Activated CD8-positive, alpha-beta memory T cell treated with anti-CD3 and anti-CD28 coated beads for 1 hour (primary cell): ENCODE results near the gene PMEL.
A peak's percentile ranks its signal among the peaks of the same experiment; 100 is the strongest.

Experiments used
- DNase-seq, 2 donors: peaks; one replicate each; pipeline ENCODE4 v3.0.0-alpha.2; 2020; ENCODE audit warnings: low read depth in 1 of 2; ENCODE audit errors: extremely low read depth in 1 of 2

PMEL gene

DNA sequence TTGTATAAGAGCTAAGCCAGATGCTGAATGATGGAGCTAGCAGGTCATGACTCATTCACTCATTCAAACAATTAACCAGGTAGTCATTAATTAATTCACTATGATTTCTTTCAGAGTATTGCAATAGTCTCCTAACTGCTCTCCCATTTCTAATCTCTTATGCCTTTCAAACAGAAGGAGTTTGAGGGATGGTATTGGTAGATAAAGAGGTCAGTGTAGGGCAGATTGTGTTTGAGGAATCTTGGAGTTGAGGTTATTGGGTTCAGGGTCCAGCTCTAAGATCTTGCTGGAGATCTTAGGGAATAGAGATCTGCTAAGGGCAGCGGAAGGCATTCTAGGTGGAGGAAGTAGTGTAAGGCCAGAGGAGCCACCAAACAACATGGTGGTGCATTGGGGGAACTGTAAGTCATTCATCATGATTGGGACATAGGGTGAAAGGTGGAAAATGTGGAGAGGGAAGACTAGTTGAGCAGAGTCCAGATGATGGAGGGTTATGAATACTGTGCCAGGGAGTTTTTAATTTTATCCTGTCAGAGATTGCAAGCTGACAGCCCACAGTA is 23.2 kb downstream of the PMEL start:
- no peak for DNase-seq

DNA sequence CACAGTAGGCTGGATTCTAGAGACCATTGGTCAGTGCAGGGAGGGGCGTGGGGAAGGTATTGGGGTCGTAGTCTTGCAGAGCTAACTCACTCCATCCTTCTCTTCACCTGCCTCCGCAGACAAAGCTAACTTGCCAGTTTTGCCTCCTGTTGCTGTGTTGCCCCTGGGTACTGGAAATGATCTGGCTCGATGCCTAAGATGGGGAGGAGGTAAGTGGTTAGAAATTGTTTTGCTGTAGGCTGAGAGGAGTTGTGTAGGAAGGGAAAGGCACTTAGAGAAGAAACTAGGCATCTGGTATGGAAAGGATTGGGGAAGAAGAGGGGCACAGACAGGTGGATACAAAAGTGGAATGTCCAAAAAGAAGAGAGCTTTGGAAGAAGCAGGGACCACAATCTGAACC is 23.8 kb downstream of the PMEL start:
- no peak for DNase-seq

DNA sequence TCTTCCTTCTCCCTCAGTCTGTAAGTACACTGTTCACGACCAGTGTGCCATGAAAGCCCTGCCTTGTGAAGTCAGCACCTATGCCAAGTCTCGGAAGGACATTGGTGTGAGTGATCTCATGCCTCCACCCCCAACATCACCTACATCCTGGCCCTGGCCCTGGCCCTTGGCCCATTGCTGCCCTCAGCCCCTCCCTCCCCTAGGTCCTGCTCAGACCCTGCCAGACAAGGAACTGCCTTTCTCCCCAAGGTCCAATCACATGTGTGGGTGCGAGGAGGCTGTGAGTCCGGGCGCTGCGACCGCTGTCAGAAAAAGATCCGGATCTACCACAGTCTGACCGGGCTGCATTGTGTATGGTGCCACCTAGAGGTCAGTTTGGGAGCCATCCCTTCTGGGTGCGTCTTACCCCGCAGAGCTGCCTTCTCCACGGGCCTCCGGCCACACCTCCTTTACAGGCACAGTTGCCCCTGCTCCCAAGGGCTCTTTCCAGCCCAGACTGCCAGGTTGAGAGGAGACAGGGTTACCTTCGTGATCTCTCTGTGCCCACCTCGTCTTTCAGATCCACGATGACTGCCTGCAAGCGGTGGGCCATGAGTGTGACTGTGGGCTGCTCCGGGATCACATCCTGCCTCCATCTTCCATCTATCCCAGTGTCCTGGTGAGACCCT is 25.6 kb downstream of the PMEL start:
- DNase-seq: peak; percentile 65 to 67

DNA sequence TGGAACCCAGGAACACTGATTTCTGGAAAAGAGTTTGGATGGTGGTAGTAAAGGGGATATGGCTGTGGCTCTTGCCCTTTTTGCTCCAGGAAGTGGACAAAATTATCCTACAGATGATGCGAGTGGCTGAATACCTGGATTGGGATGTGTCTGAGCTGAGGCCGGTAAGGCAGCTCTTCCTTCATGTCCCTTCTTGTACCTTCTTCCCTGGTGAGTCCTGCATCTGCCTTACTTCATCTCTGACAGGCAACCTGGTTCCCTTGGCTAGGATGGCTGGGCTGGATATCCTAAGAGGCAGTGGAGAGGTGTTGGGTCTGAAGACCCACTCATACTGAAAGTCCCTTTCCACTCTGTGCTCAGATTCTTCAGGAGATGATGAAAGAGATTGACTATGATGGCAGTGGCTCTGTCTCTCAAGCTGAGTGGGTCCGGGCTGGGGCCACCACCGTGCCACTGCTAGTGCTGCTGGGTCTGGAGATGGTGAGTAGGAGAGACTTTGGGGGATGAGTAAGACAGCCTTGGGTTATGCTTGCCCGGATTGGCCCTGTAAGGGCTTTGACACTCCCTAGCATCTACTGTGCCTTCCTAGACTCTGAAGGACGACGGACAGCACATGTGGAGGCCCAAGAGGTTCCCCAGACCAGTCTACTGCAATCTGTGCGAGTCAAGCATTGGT is 26.9 kb downstream of the PMEL start:
- DNase-seq: no peak

DNA sequence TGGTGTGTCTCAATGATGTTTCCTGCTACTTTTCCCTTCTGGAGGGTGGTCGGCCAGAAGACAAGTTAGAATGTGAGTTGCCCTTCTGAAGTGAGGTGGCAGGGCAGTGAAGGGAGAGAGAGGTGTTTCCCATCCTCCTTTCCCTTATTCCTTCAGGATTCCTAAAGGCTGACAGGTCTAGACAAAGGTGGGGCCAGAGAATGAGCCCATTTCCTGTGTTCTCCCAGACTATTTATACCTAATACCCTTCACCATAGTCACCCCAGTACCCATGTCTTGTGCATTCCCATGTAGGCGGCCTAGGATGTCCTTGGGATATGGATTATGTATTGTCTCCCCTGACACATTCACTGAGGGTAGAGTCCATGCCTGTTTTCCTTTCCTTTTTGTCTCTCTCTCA is 27.9 kb downstream of the PMEL start:
- DNase-seq: no peak

DNA sequence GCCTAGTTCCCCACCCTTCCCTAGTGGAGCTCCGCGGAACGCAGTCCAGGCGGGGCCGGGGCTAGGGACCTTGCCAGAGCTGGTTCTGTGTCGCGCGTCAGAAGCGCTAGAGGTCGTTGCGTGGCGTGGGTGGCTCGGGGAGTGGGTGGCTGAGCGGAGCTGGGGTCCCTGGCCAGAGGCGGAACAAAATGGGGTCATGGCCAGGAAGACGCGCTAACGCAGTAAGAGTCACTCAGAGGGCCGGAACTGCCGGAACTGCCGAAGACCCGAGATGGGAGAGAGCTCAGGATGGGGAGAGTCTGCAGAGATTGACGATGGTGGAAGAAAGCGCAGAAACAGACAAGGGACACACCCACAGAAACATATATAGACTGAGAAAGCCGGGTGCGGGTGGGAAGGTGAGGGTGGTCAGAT is 30.1 kb downstream of the PMEL start:
- DNase-seq: no peak

DNA sequence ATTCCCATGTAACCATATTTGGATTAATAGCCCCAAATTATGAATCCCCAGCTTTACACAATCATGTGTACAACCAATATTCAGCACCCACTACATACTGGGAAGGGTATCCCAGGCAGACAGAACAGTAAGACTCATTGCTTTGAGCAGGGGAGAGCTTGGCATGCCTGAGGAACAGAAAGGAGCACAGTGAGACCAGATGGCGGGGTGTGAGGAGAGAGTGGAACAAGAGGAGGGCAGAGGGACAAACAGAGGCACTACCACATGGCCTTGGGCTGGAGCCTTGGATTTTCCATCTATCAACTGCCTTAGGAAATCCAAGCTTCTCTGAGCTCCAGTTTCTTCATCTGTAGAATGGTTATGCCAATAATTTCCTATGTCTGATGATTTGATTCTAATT is 31.1 kb downstream of the PMEL start:
- DNase-seq: no peak

DNA sequence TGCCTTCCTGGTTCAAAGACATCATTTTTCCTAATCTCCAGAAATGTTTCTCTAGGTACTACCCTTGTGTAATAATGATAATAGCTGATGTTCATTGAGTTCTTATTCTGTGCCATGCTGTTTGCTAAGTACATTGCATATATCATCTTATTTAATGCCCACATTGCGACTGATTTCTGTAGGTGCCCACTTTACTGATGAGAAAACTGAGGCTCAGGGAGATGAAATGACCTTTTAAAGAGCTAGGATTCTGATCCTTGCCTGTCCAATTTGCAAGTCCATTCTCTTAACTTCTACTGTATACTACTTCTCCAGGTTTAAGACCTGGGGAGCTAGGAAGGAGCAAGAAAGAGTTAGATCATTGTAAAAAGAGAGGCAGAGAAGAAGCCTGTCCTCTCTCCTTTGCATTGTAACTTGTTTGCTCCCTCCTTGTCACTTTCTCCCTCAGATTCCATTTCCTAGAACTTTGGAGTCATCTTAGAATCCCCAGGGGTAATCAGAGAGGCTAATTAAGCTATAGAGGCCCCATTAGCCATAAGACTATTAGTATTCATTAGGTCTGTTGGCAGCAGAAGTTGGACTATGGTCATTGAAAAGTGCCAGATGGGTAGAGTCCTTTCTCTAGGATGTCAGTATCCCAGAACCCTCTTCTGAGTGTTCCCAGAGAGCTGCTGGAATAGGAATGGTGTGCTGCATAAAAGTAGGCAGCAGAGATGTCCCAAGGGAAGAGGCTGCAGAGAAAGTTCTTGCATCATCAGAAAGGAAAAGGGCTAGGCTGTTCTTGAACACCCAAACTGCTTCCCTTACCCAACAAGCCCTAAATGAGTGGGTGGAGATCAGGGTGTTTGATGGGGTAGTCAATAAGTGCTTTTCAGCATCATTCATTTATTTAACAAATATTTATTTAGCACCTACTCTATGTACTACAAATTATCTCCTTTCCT is 31.8 kb downstream of the PMEL start:
- DNase-seq: no peak

DNA sequence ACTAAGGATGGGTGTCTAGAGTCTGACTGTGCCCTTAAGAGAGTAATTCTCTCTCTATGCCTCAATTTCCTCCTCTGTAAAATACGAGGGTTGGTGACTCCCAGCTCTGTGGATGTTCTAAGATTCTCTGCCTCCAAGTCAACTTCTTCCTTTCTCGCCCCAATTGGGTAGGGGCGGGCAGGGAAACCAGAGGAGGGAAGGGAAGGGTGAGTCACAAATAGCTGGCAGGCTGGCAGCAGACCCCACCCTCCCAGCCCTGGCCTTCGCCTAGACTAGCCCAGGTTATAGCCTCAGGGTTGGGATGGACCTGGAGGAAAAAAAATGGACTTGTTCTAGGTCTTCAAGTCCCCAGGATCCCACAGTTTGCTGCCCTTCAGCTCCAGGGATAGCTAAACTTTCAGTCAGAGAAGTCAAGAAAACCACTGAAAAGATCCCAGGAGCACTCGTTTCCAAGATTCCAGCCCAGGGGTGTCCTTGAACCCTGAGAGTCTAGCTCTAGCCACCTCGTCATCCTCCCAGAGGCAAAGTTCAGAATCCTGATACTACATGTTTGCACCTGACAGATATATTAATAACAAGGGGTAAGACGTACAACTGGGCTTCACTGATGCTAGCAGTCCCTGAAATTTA is 32.6 kb downstream of the PMEL start:
- DNase-seq: no peak

DNA sequence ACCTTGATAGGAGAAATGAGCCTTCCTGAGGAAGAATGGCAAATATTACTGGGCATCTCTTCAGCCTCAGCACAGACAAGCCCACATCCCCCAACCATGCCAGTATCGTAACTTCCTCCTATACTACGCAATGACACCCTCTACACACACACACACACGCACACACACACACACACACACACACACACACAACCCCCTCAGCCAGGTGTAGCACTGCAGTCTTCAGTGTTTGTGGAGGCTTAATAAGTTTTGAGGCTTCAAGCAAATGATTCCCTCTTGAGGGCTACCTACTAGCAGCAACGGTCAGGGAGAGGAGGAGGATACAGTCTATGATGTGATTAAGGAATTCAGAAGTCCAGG is 33.3 kb downstream of the PMEL start:
- no peak for DNase-seq

DNA sequence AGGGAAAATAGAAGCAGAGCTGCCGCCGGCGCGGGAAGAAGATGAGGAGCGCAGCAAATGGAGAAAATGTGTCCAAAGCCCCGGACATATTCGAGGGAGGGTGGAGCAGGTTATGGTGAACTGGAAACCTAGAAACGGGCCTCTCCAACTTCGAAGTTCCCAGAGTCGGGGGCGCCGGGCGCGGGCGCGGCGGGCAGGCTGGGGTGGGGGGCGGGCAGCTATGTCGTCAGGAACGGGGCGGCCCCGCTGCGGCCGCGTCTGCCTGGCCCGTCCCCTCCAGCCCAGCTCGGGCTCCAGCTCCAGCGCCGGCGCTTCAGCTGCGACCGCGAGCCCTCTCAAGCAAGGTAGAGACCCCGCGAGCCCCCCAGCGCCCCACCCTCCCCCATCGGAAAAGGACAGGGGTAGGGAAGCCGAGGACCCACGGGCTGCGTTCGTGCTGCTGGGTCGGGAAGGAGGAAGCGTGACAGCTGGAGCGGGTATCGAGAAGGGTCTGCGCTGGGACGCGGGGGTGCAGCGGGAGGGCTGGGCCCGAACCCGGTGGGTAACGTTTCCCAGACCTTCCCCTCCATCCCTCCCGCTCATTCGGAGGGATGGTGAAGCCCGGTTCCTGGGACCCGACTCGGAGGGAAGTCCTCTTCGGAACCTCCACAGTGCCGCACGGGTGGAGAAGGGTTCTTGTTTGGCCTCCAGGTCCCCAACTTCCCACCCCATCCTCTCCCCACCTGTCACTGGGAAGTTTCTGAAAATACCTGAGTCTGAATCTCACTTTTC is 33.9 kb downstream of the PMEL start:
- no peak for DNase-seq

DNA sequence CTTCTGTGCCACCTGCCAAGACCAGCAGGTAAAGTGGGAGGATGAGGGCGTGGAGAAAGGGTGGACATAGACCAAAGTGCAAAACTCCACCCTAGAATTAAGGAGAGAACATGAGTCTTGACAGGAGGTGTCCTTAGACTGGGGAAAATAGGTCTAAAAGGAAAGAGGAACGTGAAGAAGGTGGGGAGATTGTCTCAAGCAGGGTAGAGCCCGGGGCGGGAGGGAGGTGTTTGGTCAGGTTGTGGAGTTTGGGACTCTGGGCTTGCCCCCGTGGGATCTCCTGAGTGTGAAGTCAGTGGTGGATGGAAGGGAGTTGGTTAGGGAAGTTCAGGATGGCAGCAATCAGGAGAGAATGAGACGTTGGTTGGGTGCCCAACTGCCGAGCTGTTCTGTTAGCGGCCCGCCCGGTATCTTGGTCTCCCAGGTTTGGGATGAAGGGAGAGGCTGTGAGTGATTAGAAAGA is 34.5 kb downstream of the PMEL start:
- no peak for DNase-seq

DNA sequence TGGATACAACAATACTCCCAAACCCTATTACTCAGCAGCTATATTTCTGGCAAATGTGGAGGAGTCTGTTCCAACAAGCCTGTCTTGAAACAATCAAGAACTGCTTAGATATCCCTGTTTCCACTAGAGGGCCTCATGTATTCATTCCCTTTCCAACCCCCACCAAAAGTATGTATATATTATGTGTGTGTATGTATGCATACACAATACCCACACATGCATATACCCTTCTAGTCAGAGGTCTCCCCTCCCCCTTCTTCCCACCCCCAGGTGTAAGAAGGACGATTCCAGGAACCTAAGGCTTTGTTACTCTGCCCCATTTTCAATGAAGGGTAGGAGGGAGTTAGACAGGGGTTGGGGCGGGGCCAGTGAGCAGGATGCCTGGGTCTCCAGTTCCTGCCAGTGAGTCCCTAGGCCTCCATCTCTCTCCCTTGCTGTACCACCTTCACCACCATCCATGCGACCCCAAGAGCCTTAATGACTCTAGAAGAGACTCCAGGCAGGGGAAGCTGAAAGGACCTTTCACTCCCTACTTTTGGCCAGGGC is 35.0 kb downstream of the PMEL start, which contains the start of gene DGKA:
Gene DGKA (plus strand): TSS at position 392 of the 546 bp plus-strand sequence. CDS start 5,342 bp downstream, outside the sequence.
- DNase-seq: peak; percentile 33 to 44

DNA sequence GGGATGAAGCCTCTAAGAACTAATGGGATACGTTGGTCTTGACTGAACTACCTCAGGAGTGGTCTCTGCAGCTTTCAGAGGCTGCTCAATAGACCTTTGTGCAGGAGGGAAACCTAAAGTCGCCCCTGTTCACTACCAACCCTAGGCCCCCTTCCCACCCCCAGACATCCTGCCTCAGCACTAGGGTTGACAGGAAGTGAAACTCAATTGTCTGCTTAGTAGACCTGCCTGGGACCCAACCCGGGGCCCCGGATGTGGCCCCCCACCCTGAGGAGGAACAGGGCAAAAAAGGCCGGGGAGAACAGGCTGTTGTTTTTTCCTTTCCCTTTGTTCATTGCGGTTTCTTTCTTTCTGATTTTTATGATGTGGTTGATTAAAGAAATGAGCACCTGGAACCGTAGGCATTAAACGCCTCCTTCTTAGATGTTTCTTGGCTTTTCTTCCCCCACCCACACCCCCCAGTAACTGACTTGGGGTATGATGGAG is 36.5 kb downstream of the PMEL start:
- DNase-seq: peak; percentile 52 to 64

DNA sequence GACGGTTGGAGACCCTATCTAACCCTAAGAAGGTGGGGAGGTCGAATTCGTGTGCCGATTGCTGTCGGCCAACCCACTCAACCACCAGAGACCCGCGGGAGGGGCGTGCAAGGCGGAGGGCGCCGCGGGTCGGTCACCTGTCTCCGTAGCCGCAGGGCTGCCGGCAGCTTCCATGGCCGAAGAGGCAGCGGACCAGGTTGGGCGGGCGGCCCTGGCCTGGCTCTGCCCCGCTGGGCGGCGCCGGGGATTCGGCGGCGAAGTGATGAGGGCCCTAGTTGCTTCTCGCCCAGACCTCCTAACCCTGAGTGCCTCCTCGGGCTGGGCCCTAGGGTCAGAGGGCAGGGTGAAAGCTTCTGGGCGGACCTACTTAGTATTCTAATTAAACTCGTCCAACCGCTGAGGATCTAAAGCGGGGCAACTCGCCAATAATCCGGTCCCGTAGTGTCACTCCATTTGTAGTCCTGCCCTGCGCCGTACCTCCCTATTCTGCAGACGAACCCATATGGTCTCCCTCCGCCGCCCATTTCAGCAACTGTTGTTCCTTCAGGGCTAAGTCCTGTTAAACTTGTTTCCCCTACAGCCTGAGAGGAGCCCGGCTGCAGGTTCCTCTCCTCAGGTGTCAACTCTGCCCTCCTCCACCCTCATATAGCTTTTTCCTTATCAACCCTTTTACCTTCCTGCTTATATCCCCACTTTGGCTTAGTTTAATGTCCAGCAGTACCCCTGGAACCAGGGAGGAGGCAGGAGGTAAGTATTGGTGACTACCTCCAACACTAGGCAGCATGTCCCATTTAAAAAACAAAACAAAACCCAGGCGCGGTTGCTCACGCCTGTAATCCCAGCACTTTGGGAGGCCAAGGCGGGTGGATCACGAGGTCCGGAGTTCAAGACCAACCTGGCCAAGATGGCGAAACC is 38.0 kb downstream of the PMEL start, which contains the start of gene PYM1:
Gene PYM1 (minus strand): TSS at position 307 of the 915 bp plus-strand sequence. CDS start 133 bp downstream, at position 174.
- DNase-seq: peak in 1 of 2 donors; percentile 33

DNA sequence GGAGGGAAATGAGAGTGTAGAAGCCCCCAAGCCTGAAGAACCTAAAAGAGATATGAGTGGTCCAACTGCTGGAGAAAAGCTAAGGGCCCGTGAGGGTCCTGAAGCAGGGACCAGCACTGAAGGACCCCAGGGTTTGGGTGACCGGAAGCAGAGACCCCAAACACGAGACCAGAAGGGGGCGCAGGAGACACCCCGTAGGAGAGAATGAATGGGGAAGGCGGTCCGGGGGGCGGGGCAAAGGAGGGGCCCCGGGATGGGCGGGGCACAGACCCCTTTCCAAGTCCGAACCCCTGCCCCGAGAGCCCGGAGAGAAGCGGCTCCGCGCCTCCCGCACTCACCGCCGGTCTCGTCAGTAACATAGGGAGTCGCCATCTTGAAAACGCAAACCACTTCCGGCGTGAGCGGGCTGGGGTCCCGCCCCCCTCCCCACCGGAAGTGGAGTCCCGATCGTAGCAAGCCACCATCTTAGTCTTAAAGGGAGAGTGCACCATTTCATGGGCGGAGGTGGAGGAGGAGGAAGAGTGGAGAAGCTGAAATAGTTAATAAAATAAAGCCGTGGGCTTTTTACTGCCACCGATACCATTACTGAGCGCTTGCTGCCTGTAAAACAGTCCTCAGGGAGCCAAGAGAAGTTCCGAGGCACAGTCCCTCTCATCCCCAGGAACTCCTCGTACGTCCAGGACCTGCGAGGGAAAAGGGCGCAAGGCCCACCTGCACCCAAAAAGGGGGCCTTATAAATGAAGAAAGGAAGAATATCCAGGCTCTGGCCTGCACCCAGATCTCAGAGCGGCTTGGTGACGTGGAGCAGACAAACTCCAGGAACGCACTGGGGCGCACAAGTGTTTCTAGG is 38.9 kb downstream of the PMEL start:
- peak; percentile 66 to 82 for DNase-seq
